ENCODE measurements around the gene CFAP161.
A peak's percentile ranks its signal among the peaks of the same experiment; 100 is the strongest.

Gene CFAP161, protein sequence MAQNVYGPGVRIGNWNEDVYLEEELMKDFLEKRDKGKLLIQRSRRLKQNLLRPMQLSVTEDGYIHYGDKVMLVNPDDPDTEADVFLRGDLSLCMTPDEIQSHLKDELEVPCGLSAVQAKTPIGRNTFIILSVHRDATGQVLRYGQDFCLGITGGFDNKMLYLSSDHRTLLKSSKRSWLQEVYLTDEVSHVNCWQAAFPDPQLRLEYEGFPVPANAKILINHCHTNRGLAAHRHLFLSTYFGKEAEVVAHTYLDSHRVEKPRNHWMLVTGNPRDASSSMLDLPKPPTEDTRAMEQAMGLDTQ

DNA sequence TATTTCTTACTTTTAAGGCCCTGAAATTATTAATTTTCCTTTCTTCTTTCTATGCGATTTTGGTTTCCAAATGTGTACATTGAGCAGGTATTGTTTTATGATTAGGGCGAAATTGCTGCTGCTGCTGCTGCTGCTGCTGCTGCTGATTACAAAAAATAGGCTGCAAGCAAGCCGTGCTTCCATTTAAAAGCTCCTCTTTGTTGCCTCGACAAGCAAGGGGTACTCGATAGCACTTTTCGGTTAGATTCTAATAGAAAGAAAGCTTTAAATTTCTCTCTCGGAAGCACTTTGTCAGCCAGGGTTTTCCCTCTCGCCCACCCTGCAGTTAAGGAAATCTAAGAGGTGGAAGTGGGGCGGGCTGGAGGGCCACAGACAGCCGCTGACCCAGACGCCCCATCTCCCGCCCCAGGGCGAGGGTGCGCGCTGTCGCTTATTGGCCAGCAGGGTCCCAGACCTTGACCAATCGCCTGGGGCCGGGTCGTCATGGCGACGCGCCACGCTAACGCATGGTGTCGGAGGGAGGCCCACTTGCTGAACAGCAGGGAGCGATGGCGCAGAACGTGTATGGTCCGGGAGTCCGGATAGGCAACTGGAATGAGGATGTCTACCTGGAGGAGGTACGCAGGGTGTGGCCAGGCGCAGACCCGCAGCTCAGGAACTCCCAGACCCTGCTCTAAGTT, at the start of gene CFAP161:
Gene CFAP161, plus strand, starts transcription at position 489 of the 680 bp plus-strand sequence. Its CDS starts 60 bp downstream, at position 549.
- DNase-seq = peak; percentile 42

DNA sequence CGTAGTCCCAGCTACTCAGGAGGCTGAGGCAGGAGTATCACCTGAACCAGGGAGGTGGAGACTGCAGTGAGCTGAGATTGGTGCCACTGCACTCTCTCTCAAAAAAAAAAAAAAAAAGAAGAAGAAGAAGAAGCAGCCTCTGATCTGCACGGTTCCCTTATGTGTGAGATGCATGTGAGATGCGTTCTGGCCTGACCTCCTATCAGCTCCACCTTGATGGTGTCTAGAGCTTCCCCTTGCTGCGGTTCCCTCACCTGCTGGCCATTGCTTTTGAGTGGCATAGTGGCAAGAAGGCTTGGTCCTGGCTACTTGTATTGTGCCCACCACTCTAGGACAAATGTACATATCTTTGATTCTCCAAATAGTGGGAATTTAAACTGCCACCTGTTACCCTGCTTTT, 49.4 kb upstream of the CFAP161 start:
- DNase-seq = no peak

GRCh38 chr15:81085213-81085612, 48.9 kb upstream of the CFAP161 start:
- DNase-seq = no peak

DNA sequence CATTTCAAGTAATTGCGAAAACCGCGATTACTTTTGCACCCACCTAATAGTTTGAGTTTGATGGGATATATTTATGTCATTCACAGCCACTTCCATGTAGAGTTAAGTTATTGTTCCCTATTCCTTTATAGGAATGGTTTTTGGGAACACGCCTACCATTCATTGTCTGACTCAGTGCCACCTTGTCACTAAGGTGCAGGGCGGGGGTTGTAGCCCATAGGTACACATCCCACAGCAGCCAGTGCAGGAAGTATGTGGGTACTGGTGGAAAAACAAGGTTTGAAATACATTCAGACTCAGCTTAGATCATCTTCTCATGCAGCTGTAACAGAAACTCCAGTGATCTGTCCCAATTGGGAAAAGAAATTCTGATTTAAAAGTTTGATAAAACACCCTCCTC, 48.2 kb upstream of the CFAP161 start:
- DNase-seq = no peak

GRCh38 chr15:81087066-81087465, 47.0 kb upstream of the CFAP161 start:
- no peak for DNase-seq

- no peak for DNase-seq
Measured at GRCh38 chr15:81087694-81088093, 46.4 kb upstream of the CFAP161 start.

DNA sequence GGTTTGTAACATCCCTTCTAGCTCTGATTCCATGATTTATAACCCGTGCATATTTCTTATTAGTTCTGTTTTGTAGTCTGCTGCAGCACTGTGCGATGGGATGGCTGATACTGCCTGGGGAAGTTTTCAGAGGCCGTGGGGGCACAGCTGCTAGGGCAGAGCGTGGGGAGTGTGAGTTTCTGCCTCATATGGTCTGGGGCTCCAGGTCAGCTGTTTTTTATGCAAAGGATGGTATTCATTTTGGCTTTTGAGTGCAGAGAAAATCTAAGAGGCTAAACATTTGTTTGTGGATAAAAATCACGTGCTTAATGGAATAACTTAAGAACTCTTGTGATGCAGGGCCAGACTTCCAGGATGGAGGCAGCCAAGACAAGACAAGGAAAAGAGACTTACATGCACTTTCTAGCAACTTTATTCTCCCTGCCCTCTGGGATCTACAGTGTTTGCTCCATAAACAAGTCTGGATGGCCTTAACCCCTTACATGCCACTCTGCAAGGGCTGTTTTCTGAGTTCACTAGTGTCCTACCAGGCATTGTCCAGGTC, 45.5 kb upstream of the CFAP161 start:
- DNase-seq = no peak

GRCh38 chr15:81091889-81092558, 42.0 kb upstream of the CFAP161 start:
- DNase-seq = peak; percentile 63

DNA sequence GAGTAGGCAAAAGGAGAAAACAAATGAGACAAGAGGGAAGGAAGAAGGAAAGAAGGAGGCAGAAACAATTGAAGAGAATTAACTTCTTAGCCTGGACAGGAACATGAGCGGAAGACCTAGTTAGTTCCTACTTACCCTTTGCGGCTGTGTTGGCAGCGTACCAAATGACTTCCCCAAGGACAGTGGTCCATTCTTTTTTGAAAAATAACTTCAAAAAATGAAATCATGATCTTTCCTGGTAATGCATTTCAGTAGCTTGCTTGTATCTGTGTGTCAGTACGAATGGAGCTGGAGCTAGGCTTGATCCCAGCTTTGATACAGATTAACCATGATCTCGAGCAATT, 41.5 kb upstream of the CFAP161 start:
- no peak for DNase-seq

- no peak for DNase-seq
Measured at GRCh38 chr15:81093961-81094360, 40.1 kb upstream of the CFAP161 start.

- no peak for DNase-seq
Measured at GRCh38 chr15:81095690-81096365, 38.2 kb upstream of the CFAP161 start.

DNA sequence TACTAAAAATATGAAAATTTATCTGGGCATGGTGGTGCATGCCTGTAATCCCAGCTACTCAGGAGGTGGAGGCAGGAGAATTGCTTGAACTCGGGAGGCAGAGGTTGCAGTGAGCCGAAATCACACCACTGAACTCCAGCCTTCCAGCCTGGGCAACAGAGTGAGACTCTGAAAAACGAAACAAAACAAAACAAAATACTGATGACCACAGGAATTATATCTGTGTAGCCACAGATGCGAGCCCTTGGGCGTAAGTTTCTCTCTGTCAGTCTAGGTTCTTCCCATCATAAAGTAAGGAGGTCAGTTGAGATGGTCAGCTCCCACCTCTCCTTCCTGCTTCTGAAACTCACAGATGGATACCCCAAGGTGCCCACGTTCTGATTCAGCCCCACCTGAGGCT, 37.7 kb upstream of the CFAP161 start:
- DNase-seq = no peak

GRCh38 chr15:81097116-81097889, 36.8 kb upstream of the CFAP161 start:
- no peak for DNase-seq

GRCh38 chr15:81097890-81098280, 36.2 kb upstream of the CFAP161 start:
- DNase-seq = no peak

- DNase-seq = no peak
Measured at GRCh38 chr15:81098349-81098748, 35.7 kb upstream of the CFAP161 start.

GRCh38 chr15:81098861-81099651, 35.0 kb upstream of the CFAP161 start:
- DNase-seq = no peak

DNA sequence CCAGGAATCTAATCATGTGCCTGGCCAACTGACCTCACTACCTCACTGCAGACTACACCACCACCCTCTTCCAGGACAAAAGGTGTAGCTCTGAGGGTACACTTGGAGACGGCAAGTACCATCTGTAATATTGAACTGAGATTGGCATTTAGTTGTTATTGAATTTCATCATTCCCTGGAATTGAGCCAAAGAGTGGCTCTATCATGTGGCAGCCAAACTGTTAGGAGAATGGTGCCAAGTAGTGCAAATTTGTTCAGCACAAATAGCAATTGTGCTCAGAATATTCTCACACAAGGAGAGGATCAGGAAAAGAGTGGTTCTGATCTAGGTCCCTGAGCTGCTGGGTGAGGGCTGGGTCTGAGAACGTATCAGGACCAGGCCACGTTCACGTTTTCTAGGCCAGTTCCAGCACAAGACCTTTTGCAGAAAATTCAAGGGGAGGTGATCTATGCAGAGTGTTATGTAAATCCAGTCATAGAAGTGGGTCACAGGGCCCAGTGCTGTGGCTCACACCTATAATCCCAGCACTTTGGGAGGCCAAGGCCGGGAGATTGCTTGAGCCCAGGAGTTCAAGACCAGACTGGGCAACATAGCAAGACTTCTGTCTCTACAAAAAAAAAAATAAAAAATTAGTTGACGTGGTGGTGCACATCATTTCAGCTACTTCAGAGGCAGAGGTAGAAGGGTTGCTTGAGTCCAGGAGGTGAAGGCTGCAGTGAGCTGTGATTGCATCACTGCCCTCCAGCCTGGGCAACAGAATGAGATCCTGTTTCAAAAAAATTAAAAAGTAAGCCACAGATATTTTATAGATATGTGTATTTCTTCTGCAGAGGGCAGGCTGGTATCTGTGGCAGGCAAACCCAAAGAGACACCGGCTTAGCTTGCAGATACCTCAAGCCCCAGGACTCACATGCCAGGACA, 31.9 kb upstream of the CFAP161 start:
- no peak for DNase-seq

- no peak for DNase-seq
Measured at GRCh38 chr15:81103857-81104256, 30.2 kb upstream of the CFAP161 start.

DNA sequence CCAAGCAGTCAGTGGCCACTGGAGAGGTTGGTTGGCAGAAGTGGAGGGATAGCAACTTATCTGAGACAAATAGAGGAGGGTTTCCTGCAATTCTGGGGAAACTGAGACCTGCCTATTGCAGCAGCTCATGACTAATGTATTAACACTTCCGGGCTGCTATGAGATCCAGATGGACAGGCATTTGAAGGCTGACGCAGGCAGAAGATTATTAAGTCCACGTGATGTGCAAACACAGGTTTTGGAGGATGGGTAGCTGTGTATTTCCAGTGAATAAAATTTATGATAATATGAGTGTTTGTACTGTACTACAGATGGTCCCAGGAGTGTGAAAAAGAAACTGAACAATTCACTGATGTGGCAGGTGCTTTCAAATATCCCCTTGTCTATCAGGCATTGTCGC, 28.5 kb upstream of the CFAP161 start:
- DNase-seq = no peak

GRCh38 chr15:81106560-81106959, 27.5 kb upstream of the CFAP161 start:
- peak; percentile 33 for DNase-seq

- DNase-seq = no peak
Measured at GRCh38 chr15:81107889-81108288, 26.2 kb upstream of the CFAP161 start.
